OCI-LY7 (cell line): ENCODE results near the gene GATA2. TPM values are rescaled to one million over a fixed set of nuclear protein-coding genes. Genes with fewer than 3 reads are reported as not detected.

Source experiments
- BruUV-seq: library from RNA; stranded (reverse); fragments of 400-500 nt; replicated peaks from 2 replicates; lab custom pipeline; 2021; lab: Mats Ljungman, UMichigan
- CTCF ChIA-PET: fragments of 300-600 bp; sonication (Branson Sonifier 250); formaldehyde crosslinking; loops from one replicate; lab custom pipeline; 2022; ENCODE audit warnings: antibody characterized with exemption; ENCODE audit not compliant: unreplicated experiment; lab: Charles Lee
- POLR2A ChIA-PET: fragments of 300-600 bp; sonication (Branson Sonifier 250); formaldehyde crosslinking; loops from one replicate; lab custom pipeline; 2022; ENCODE audit warnings: antibody characterized with exemption; lab: Charles Lee
- DNase-seq: peaks from one replicate; pipeline ENCODE4 v3.0.0-alpha.2; 2015; ENCODE audit warnings: low spot score
- H2AFZ ChIP-seq: fragments of 200-600 bp; sonication (generic), shearing (Covaris generic); 2 replicates; pipeline ENCODE4 v1.6.1; 2014; ENCODE audit warnings: mild to moderate bottlenecking, antibody characterized with exemption, low read length, moderate library complexity
- H3K27ac ChIP-seq: fragments of 200-600 bp; sonication (generic); 2 replicates; pipeline ENCODE4 v1.5.1; 2014; ENCODE audit warnings: mixed run types, low read depth, mild to moderate bottlenecking, moderate library complexity, low read length, inconsistent platforms; ENCODE audit not compliant: poor library complexity, severe bottlenecking
- H3K36me3 ChIP-seq: fragments of 200-600 bp; sonication (generic); 2 replicates; pipeline ENCODE4 v1.6.1; 2014; ENCODE audit warnings: mild to moderate bottlenecking, antibody characterized with exemption, low read length, moderate library complexity, mixed read lengths; ENCODE audit not compliant: insufficient read depth
- H3K4me1 ChIP-seq: fragments of 200-600 bp; sonication (generic); 2 replicates; pipeline ENCODE4 v1.5.1; 2014; ENCODE audit warnings: mild to moderate bottlenecking, low read length; ENCODE audit not compliant: insufficient read depth, poor library complexity, severe bottlenecking
- H3K4me2 ChIP-seq: fragments of 200-600 bp; sonication (generic); 2 replicates; pipeline ENCODE4 v1.6.1; 2014; ENCODE audit warnings: mild to moderate bottlenecking, low read length
- H3K4me3 ChIP-seq: fragments of 200-600 bp; sonication (generic); 2 replicates; pipeline ENCODE4 v1.5.1; 2014; ENCODE audit warnings: mild to moderate bottlenecking, low read depth, low read length; ENCODE audit not compliant: poor library complexity, severe bottlenecking
- H3K79me2 ChIP-seq: fragments of 200-600 bp; sonication (generic); 2 replicates; pipeline ENCODE4 v1.6.1; 2016; ENCODE audit warnings: low read depth, mild to moderate bottlenecking, low read length, moderate library complexity, mixed read lengths; ENCODE audit not compliant: insufficient read depth
- H3K9me2 ChIP-seq: fragments of 200-600 bp; sonication (generic); 2 replicates; pipeline ENCODE4 v1.6.1; 2016; ENCODE audit warnings: mild to moderate bottlenecking, low read length, mixed read lengths; ENCODE audit not compliant: insufficient read depth
- H3K9me3 ChIP-seq: fragments of 200-600 bp; sonication (generic); 2 replicates; pipeline ENCODE4 v1.6.1; 2014; ENCODE audit warnings: mild to moderate bottlenecking, mixed run types, low read length, mixed read lengths
- H4K20me1 ChIP-seq: fragments of 200-600 bp; sonication (generic); 2 replicates; pipeline ENCODE4 v1.6.1; 2014; ENCODE audit warnings: mild to moderate bottlenecking, antibody characterized with exemption, low read length, moderate library complexity, mixed read lengths; ENCODE audit not compliant: insufficient read depth
- EZH2phosphoT487 ChIP-seq: fragments of 200-600 bp; sonication (generic); IDR thresholded peaks from 2 replicates; pipeline ENCODE4 v1.6.1; 2018; ENCODE audit warnings: low read depth, borderline replicate concordance, mild to moderate bottlenecking, mixed run types, antibody characterized with exemption, low read length, moderate library complexity, mixed read lengths
- intact Hi-C: fragments of 100-400 bp; cut with micrococcal nuclease; formaldehyde crosslinking; loops from one replicate; pipeline ENCODE4 v1.10.0; 2022; ENCODE audit not compliant: unreplicated experiment
- total RNA-seq, 2 experiments: library from RNA; depleted of rRNA in 1 of 2; stranded (reverse); fragments of >200 nt in 1 of 2; shearing (Covaris generic) in 1 of 2; gene quantifications; 2 replicates each; pipeline ENCODE4 v1.2.3, GENCODE V29; 2014 to 2022
- TF ChIP-seq, protein P1 (sequence below): fragments of 200-600 bp; sonication (generic); conservative IDR thresholded peaks from 2 replicates; pipeline ENCODE4 v1.5.1; 2014; ENCODE audit warnings: mild to moderate bottlenecking, antibody characterized with exemption, low read length, moderate library complexity, mixed read lengths

GATA2 gene
- total RNA-seq, 2 experiments from 2014 or later = not detected

- H3K9me2 ChIP-seq = no peaks in the 10 kb centered on the region
- no peaks in the 10 kb centered on the region for H3K36me3 ChIP-seq
- no peak overlapping the region for H3K27ac ChIP-seq
- no TSS peak for BruUV-seq
- H3K4me1 ChIP-seq = no peaks in the 10 kb centered on the region
- ChIA-PET CTCF (no interaction called here), POLR2A (no interaction called here)
- DNase-seq = no peak
- intact Hi-C loops = no loop called here
- H4K20me1 ChIP-seq = no peaks in the 10 kb centered on the region
- H3K79me2 ChIP-seq = no peaks in the 10 kb centered on the region
- no peak overlapping the region for H3K4me3 ChIP-seq
- H3K4me2 ChIP-seq = no peak overlapping the region
- H3K9me3 ChIP-seq = no peaks in the 10 kb centered on the region
- no peak overlapping the region for H2AFZ ChIP-seq
- no peak for TF ChIP-seq EZH2phosphoT487
- TF ChIP-seq, protein P1, sequence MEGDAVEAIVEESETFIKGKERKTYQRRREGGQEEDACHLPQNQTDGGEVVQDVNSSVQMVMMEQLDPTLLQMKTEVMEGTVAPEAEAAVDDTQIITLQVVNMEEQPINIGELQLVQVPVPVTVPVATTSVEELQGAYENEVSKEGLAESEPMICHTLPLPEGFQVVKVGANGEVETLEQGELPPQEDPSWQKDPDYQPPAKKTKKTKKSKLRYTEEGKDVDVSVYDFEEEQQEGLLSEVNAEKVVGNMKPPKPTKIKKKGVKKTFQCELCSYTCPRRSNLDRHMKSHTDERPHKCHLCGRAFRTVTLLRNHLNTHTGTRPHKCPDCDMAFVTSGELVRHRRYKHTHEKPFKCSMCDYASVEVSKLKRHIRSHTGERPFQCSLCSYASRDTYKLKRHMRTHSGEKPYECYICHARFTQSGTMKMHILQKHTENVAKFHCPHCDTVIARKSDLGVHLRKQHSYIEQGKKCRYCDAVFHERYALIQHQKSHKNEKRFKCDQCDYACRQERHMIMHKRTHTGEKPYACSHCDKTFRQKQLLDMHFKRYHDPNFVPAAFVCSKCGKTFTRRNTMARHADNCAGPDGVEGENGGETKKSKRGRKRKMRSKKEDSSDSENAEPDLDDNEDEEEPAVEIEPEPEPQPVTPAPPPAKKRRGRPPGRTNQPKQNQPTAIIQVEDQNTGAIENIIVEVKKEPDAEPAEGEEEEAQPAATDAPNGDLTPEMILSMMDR = no peak
These were observed 34.1 kb downstream of the GATA2 start for GRCh38 chr3:128458746-128459460.

DNA sequence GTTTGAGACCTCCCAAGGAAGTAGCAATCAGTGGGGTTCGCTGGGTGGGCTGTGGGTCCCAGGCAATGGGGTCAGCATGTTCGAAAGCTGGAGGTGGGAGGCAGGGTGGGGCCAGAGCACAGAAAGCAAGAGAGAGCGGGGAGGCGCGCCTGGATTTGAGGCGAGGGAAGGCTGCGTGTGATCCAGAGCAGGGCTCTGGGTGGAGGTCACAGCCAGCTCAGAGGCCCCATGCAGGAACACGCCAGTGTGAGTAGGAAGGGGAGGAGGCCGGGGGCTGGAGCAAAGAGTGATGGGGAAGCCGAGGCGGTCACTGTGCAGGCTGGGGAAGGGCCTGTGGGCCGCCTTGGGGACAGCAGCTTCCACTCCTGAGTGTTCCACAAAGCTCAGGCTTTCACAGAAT lies 35.1 kb downstream of the GATA2 start:
- H3K4me3 ChIP-seq = no peak overlapping the region
- H2AFZ ChIP-seq = no peak overlapping the region
- no peaks in the 10 kb centered on the region for H4K20me1 ChIP-seq
- H3K4me1 ChIP-seq = no peaks in the 10 kb centered on the region
- no peaks in the 10 kb centered on the region for H3K9me2 ChIP-seq
- H3K9me3 ChIP-seq = no peaks in the 10 kb centered on the region
- no peak for TF ChIP-seq EZH2phosphoT487
- TF ChIP-seq, protein P1 = no peak
- no peak for DNase-seq
- H3K36me3 ChIP-seq = no peaks in the 10 kb centered on the region
- H3K27ac ChIP-seq = no peak overlapping the region
- intact Hi-C loops = no loop called here
- no peak overlapping the region for H3K4me2 ChIP-seq
- no peaks in the 10 kb centered on the region for H3K79me2 ChIP-seq
- ChIA-PET CTCF (no interaction called here), POLR2A (no interaction called here)
- no TSS peak for BruUV-seq
